Posterior cingulate gyrus (tissue), 11 donors: ENCODE data around the gene MRPL20.

Experiments
- DNase-seq, 10 donors: peaks; one replicate each; pipeline versions ENCODE4 v3.0.0 to v3.0.0-alpha.2; 2020 to 2021; ENCODE audit warnings: mixed read lengths in 3 of 10
- intact Hi-C: fragments of 100-400 bp; cut with DNase I; formaldehyde crosslinking; loops from one replicate; pipeline ENCODE4 v1.15.1; 2023

MRPL20 gene

GRCh38 chr1:1356166-1356795, 50.8 kb downstream of the MRPL20 start:
- intact Hi-C loops, result no loop called here
- no peak for DNase-seq

DNA sequence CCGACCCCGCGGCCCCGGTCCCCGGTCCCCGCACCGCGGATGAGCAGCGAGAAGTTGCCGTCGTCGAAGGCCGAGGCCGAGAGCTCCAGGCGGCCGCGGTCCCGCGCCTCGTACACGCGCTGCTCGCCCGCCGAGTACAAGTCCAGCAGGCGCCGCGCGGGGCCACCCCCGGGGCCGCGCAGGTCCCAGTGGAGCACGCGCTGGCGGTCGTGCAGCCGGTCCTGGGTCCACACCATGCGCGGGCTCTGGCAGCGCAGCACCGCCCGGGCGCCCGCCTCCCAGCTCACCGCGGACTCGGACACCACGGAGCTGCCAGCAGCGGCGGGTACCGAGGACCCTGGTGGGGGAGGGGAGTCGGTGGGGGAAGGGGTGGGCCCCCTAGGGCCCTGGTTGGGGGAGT, 51.7 kb downstream of the MRPL20 start:
- DNase-seq, result peak in 1 of 10 donors; percentile 74
- intact Hi-C loops, result no loop called here

- intact Hi-C loops, result no loop called here
- no peak for DNase-seq
These were observed 52.5 kb downstream of the MRPL20 start for GRCh38 chr1:1354271-1355247.

DNA sequence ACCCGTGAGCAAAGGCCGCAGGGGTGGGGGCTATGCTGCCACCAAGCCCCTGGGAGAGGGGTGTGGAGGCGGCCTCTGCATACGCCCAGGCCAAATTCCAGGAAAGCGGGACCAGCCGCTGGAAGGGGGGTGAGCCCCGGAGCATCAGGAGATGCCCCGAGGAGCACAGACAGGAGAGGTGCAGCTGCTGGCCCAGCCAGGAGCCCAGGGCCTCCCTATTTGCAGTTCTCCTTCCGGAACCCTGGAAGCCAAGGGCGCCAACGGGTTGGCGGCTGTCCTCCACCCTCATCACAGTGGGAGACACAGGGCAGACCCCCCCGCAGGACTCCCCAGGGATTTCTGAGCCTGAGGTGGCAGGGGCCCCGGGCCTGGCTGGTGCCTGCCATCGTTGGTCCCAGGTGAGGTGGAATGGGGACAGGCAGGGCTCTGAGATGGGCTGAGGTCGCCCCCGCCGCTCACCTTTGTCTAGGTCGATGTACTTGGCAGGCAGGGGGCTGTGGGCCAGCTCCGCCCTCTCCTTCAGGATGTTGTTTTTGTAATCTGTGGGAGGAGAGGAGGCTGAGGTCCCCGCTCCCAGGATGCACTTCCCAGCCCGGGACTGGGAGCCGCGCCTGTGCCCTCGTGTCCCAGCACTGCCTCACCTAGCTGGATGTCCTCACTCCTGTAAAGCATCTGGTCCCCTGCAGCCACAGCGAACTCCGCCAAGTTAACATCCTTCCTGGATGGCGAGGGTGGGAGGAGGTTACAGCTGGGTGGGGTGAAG, 53.5 kb downstream of the MRPL20 start:
- intact Hi-C loops, result no loop called here

DNA sequence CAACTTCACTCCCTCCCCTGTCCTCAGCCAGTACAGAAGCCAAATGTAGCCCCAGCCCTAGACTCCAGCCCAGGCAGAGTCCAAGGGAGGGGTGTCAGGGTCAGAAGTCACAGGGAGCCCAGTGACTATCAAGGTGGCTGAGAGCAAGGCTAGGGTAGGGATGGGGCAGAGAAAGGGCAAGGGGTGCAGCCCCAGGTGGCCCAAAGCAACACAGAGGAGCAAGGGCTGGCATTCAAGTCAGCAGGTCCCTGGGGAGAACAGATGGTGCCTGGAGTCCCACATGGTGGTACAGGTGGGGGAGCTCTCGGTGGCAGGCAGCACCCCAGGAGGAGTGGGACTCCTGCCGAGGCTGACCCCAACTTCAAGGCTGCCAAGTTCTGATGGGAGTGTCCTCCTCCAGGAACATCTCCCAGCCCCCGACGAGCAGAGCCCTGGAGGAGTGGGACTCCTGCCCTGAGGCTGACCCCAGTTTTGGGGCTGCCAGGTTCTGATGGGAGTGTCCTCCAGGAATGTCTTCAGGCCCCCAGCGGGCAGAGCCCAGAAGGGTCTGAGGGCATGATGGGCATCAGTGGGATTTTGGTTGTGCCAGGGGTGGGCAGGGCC, 54.2 kb downstream of the MRPL20 start:
- no peak for DNase-seq
- intact Hi-C loops, result no loop called here

More for the DNA sequence above, 53.5 kb downstream of the MRPL20 start:
- no peak for DNase-seq
